Liver (tissue), 3 donors: ENCODE results near the gene KCP.

Experiments used
- CTCF ChIP-seq: fragments of 150-350 bp; IDR thresholded peaks from 2 replicates; pipeline ENCODE4 v1.5.1; 2017; ENCODE audit warnings: improper control_type of control experiment, low read depth, low read length; ENCODE audit not compliant: missing input control
- FOXA2 ChIP-seq: IDR thresholded peaks from 2 replicates; pipeline ENCODE4 v1.6.1; 2016; ENCODE audit warnings: antibody characterized with exemption
- GABPA ChIP-seq, 2 donors: IDR thresholded peaks in 1 of 2; conservative IDR thresholded peaks in 1 of 2; 2 replicates each; pipeline ENCODE4 v1.6.1; 2016; ENCODE audit warnings: antibody characterized with exemption in 2 of 2, mild to moderate bottlenecking in 1 of 2, moderate library complexity in 1 of 2
- RXRA ChIP-seq, 2 donors: IDR thresholded peaks; 2 replicates each; pipeline ENCODE4 v1.6.1; 2017 to 2018; ENCODE audit warnings: antibody characterized with exemption in 2 of 2, mild to moderate bottlenecking in 1 of 2
- donor health status: healthy.
- donor health status: healthy.

DNA sequence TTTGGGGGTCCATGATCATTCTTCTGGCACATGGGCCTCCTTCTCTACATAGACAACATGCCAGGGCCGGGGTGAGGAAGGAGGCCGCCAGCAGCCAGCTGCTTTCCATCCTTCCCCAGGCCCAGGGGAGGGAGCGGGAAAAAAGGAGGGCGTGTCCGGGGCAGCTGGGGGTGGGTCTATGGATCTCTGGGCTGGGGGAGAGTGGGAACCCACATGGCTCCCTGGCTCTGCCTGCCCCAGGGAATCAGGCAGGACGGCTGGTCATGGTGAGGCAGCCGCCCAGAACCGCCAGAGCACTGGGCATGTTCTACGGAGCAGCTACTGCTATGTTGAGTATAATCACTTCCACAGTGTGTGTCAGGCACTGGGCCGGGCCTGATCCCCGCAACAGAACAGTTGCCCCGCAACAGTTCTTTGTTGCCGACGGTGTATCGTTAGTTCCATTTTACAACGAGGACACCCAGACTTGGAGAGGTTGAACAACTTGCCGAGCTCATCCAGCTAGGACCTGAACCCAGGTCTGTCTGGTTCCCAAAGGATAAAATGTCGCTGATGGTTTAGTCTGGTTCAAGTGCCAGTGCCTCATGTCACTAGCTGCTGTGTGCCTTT is 20.8 kb upstream of the KCP start:
- TF ChIP-seq CTCF: no peak
- no peak for TF ChIP-seq RXRA (IDR thresholded peaks at IDR 0.05)
- TF ChIP-seq FOXA2: no peak
- TF ChIP-seq GABPA (IDR thresholded peaks at IDR 0.05 in 1 of 2, conservative IDR thresholded peaks at IDR 0.05 in 1 of 2): no peak
